ENCODE measurements around the gene LIPT2.

DNA sequence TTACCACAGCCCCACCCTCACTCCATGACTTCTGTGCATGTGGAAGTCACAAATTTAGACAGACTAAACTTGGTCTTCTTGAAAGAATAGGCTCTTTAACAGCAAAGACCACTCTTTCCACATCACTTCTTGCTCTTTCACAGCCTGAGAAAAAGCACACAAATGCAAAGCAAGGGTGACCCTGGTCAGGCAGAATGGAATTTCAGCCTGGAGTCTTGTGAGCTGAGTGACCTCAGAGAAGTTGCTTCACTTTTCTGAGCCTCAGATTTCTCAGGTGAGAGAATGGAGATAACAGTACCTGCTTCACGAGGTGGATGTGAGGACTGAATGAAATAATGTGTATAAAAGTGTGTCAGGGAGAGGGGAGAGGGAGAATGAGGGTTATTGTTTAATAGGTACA lies 26.8 kb upstream of the LIPT2 start:
- TF ChIP-seq, protein P1, sequence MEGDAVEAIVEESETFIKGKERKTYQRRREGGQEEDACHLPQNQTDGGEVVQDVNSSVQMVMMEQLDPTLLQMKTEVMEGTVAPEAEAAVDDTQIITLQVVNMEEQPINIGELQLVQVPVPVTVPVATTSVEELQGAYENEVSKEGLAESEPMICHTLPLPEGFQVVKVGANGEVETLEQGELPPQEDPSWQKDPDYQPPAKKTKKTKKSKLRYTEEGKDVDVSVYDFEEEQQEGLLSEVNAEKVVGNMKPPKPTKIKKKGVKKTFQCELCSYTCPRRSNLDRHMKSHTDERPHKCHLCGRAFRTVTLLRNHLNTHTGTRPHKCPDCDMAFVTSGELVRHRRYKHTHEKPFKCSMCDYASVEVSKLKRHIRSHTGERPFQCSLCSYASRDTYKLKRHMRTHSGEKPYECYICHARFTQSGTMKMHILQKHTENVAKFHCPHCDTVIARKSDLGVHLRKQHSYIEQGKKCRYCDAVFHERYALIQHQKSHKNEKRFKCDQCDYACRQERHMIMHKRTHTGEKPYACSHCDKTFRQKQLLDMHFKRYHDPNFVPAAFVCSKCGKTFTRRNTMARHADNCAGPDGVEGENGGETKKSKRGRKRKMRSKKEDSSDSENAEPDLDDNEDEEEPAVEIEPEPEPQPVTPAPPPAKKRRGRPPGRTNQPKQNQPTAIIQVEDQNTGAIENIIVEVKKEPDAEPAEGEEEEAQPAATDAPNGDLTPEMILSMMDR (conservative IDR thresholded peaks at IDR 0.05) = no peak
- TF ChIP-seq EZH2 (IDR thresholded peaks at IDR 0.05; ENCODE audit: low read depth) = no peak
